Skeletal muscle tissue (tissue), 4 donors: ENCODE data around the gene CARD14. TPM values are rescaled to one million over a fixed set of nuclear protein-coding genes. Genes with fewer than 3 reads are reported as not detected.

Experiments used
- H3K27ac ChIP-seq: one replicate; pipeline ENCODE4 v1.7.0; 2013; ENCODE audit warnings: mild to moderate bottlenecking, low read depth, low read length, inconsistent platforms
- H3K27me3 ChIP-seq, 3 donors: one replicate each; pipeline ENCODE4 v1.7.0; 2013; ENCODE audit warnings: low read length in 3 of 3; ENCODE audit not compliant: control insufficient read depth in 3 of 3, insufficient read depth in 3 of 3
- H3K36me3 ChIP-seq, 3 donors: one replicate each; pipeline ENCODE4 v1.7.0; 2013; ENCODE audit warnings: low read length in 3 of 3; ENCODE audit not compliant: control insufficient read depth in 3 of 3, insufficient read depth in 3 of 3
- H3K4me1 ChIP-seq, 3 donors: one replicate each; pipeline ENCODE4 v1.7.0; 2013; ENCODE audit warnings: low read length in 3 of 3, mild to moderate bottlenecking in 3 of 3; ENCODE audit not compliant: control insufficient read depth in 3 of 3, insufficient read depth in 3 of 3
- H3K4me3 ChIP-seq, 3 donors: one replicate each; pipeline ENCODE4 v1.7.0; 2013; ENCODE audit warnings: low read length in 3 of 3
- H3K9ac ChIP-seq, 3 donors: one replicate each; pipeline ENCODE4 v1.7.0; 2013; ENCODE audit warnings: low read length in 3 of 3, mild to moderate bottlenecking in 3 of 3, moderate library complexity in 2 of 3, low read depth in 1 of 3
- H3K9me3 ChIP-seq, 3 donors: one replicate each; pipeline ENCODE4 v1.7.0; 2013; ENCODE audit warnings: low read length in 3 of 3; ENCODE audit not compliant: control insufficient read depth in 3 of 3
- total RNA-seq: library from RNA; depleted of rRNA; stranded (reverse); fragments of >200 nt; gene quantifications from one replicate; pipeline ENCODE4 v1.2.3, GENCODE V29; 2014
- donor health status: Osteomylitis.

Gene CARD14
- total RNA-seq, 1 donor from 2014 or later = 0.52 TPM

DNA sequence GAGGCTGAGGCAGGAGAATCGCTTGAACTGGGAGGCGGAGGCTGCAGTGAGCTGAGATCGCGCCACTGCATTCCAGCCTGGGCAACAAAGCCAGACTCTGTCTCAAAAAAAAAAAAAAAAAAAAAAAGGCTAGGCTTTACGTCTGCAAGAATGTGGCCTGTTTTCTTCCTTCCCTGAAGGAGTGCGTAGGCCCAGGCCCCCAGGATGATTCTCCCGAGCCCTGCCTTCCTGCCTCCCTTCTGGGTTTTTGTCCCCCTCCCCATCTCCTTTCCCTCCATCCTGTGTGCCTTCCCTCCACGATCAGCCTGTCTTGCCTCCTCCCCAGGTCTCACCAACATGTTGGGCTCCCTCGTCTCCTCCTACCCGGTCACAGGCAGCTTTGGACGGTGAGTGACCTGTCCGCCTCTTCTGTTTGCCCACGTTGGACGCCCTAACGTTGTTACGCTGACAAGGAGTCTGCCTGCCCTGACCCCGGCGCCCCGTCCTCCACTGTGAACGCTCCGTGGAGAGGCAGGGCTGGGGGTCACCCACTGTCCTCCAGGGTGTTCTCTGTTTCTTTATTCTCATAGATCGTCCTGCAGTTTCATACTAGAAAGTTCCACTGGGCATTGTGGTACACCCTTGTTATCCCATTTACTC is 75.2 kb downstream of the CARD14 start:
- no peak overlapping the region for H3K27ac ChIP-seq
- no peak overlapping the region for H3K9ac ChIP-seq
- no peak overlapping the region for H3K4me3 ChIP-seq
- H3K9me3 ChIP-seq = peaks cover 0 to 3% (median 0%) of the 10 kb centered on the region in 3 donors
- H3K27me3 ChIP-seq = no peaks in the 10 kb centered on the region
- H3K4me1 ChIP-seq = peaks cover 15 to 22% (median 16%) of the 10 kb centered on the region in 3 donors
- peaks cover 24 to 31% (median 24%) of the 10 kb centered on the region in 3 donors for H3K36me3 ChIP-seq

- H3K27ac ChIP-seq = no peak overlapping the region
- H3K36me3 ChIP-seq = peaks cover 24 to 34% (median 27%) of the 10 kb centered on the region in 3 donors
- H3K4me3 ChIP-seq = no peak overlapping the region
- H3K9ac ChIP-seq = no peak overlapping the region
- H3K4me1 ChIP-seq = peaks cover 15 to 22% (median 16%) of the 10 kb centered on the region in 3 donors
- H3K27me3 ChIP-seq = no peaks in the 10 kb centered on the region
- H3K9me3 ChIP-seq = peaks cover 0 to 3% (median 0%) of the 10 kb centered on the region in 3 donors
Measured at GRCh38 chr17:80245566-80246265, 75.9 kb downstream of the CARD14 start.

- peaks cover 15 to 22% (median 16%) of the 10 kb centered on the region in 3 donors for H3K4me1 ChIP-seq
Measured at GRCh38 chr17:80246266-80246681, 76.4 kb downstream of the CARD14 start.

DNA sequence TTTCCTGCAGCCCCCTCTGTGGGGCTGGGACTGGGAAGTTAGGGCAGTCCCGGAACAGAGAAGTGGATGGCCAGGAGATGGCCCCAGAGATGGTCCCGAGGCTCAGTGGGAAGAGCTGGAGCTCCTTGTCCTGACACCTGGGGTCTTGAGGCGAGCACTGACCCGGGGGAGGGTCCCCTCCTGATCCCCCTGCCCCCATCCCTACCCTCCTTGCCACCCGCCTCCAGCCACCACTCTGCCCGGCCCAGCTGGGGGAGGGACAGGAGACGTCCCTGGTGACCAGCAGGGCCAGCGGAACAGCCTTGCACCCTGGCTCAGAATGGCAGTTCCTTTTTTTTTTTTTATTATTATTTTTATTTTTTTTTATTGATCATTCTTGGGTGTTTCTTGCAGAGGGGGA is 76.9 kb downstream of the CARD14 start:
- Histone ChIP-seq H3K27me3 (no peaks in the 10 kb centered on the region), H3K36me3 (peaks cover 21 to 31% (median 27%) of the 10 kb centered on the region in 3 donors), H3K27ac (no peak overlapping the region), H3K9ac (no peak overlapping the region), H3K9me3 (peaks cover 0 to 3% (median 0%) of the 10 kb centered on the region in 3 donors), H3K4me3 (no peak overlapping the region), H3K4me1 (peaks cover 15 to 22% (median 16%) of the 10 kb centered on the region in 3 donors)

More at GRCh38 chr17:80246266-80246681, 76.4 kb downstream of the CARD14 start:
- Histone ChIP-seq H3K27ac (no peak overlapping the region), H3K9me3 (peaks cover 0 to 3% (median 0%) of the 10 kb centered on the region in 3 donors), H3K4me3 (no peak overlapping the region), H3K9ac (no peak overlapping the region), H3K36me3 (peaks cover 22 to 31% (median 27%) of the 10 kb centered on the region in 3 donors), H3K27me3 (no peaks in the 10 kb centered on the region)

DNA sequence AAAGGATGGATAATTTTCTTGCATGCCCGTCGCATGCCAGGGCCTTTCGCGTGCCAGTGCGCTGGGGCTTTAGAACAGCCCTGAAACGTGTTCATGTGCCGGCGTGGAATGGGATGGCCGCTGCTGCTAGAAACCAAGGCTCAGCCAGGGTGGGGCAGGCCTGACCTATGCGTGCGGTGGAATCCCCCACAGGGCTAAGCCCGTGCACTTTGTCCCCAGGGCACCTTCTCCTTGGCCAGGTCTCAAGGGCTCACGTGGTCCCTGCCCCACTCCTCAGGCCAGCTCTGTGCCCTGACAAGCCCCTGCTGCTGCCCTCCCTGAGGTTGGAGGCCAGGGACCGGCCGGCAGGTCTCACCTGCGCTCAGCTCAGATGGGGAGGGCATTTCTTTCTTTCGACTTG is 77.7 kb downstream of the CARD14 start:
- Histone ChIP-seq H3K27ac (no peak overlapping the region), H3K4me1 (peaks cover 15 to 22% (median 16%) of the 10 kb centered on the region in 3 donors), H3K36me3 (peaks cover 21 to 34% (median 32%) of the 10 kb centered on the region in 3 donors), H3K9me3 (peaks cover 0 to 3% (median 0%) of the 10 kb centered on the region in 3 donors), H3K4me3 (no peak overlapping the region), H3K9ac (no peak overlapping the region), H3K27me3 (no peaks in the 10 kb centered on the region)

- Histone ChIP-seq H3K9ac (no peak overlapping the region), H3K27me3 (no peaks in the 10 kb centered on the region), H3K27ac (no peak overlapping the region), H3K36me3 (peaks cover 21 to 36% (median 33%) of the 10 kb centered on the region in 3 donors), H3K4me3 (no peak overlapping the region), H3K9me3 (peaks cover 0 to 3% (median 0%) of the 10 kb centered on the region in 3 donors), H3K4me1 (peaks cover 12 to 19% (median 15%) of the 10 kb centered on the region in 3 donors)
Measured at GRCh38 chr17:80248001-80248893, 78.4 kb downstream of the CARD14 start.

- no peaks in the 10 kb centered on the region for H3K27me3 ChIP-seq
- H3K36me3 ChIP-seq = peaks cover 21 to 38% (median 33%) of the 10 kb centered on the region in 3 donors
Measured at GRCh38 chr17:80248894-80249710, 79.3 kb downstream of the CARD14 start.

GRCh38 chr17:80251966-80252365 is 82.1 kb downstream of the CARD14 start:
- H3K36me3 ChIP-seq = peaks cover 8 to 28% (median 19%) of the 10 kb centered on the region in 3 donors
- H3K27ac ChIP-seq = no peak overlapping the region
- peaks cover 6 to 18% (median 16%) of the 10 kb centered on the region in 3 donors for H3K4me1 ChIP-seq
- no peak overlapping the region for H3K9ac ChIP-seq
- no peak overlapping the region for H3K4me3 ChIP-seq
- H3K27me3 ChIP-seq = no peaks in the 10 kb centered on the region
- no peaks in the 10 kb centered on the region for H3K9me3 ChIP-seq

More at GRCh38 chr17:80248894-80249710, 79.3 kb downstream of the CARD14 start:
- Histone ChIP-seq H3K9ac (no peak overlapping the region), H3K4me3 (no peak overlapping the region), H3K27ac (no peak overlapping the region), H3K4me1 (peaks cover 6 to 15% (median 10%) of the 10 kb centered on the region in 3 donors), H3K9me3 (peaks cover 0 to 2% (median 0%) of the 10 kb centered on the region in 3 donors)

DNA sequence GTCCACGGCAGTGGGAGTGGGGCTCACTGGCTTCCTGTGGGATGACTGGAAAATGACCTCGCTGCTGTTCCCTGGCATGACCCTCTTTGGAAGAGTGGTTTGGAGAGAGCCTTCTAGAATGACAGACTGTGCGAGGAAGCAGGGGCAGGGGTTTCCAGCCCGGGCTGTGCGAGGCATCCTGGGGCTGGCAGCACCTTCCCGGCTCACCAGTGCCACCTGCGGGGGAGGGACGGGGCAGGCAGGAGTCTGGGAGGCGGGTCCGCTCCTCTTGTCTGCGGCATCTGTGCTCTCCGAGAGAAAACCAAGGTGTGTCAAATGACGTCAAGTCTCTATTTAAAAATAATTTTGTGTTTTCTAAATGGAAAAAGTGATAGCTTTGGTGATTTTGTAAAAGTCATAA is 83.0 kb downstream of the CARD14 start:
- Histone ChIP-seq H3K9ac (no peak overlapping the region), H3K4me1 (peaks cover 6 to 18% (median 16%) of the 10 kb centered on the region in 3 donors), H3K27me3 (no peaks in the 10 kb centered on the region), H3K4me3 (no peak overlapping the region), H3K36me3 (peaks cover 8 to 23% (median 19%) of the 10 kb centered on the region in 3 donors), H3K9me3 (no peaks in the 10 kb centered on the region), H3K27ac (no peak overlapping the region)
